IMR-90 (cell line): ENCODE data around the gene MAP3K9. TPM values are rescaled to one million over a fixed set of nuclear protein-coding genes. Genes with fewer than 3 reads are reported as not detected.

Experiments
- ATAC-seq: fragments of 200-7000 bp; cut with Tn5 transposase; 2 replicates; pipeline ENCODE4 v1.9.1; 2020; ENCODE audit warnings: low read depth, mild to moderate bottlenecking, moderate library complexity
- BruUV-seq: library from RNA; stranded (reverse); fragments of 400-500 nt; replicated peaks from 2 replicates; lab custom pipeline; 2021; lab: Mats Ljungman, UMichigan
- CTCF ChIA-PET: fragments of 300-600 bp; formaldehyde crosslinking; extraction: SDS; loops from one replicate; lab custom pipeline; 2021; ENCODE audit warnings: antibody characterized with exemption; lab: Yijun Ruan, JAX
- POLR2A ChIA-PET: fragments of 300-600 bp; sonication (Branson Sonifier 250); formaldehyde crosslinking; loops from one replicate; lab custom pipeline; 2022; ENCODE audit warnings: antibody characterized with exemption; ENCODE audit not compliant: unreplicated experiment; lab: Charles Lee
- DNase-seq: peaks from one replicate; pipeline ENCODE4 v3.0.0; 2013
- H2AFZ ChIP-seq: replicated peaks from 2 replicates; pipeline ENCODE3; 2013; ENCODE audit warnings: low read length, mild to moderate bottlenecking; ENCODE audit not compliant: poor library complexity
- H2AK5ac ChIP-seq: 2 replicates; pipeline ENCODE4 v1.6.1; 2013; ENCODE audit warnings: low read depth, low read length, inconsistent platforms
- H2AK9ac ChIP-seq: replicated peaks from 2 replicates; pipeline ENCODE3; 2013; ENCODE audit warnings: mild to moderate bottlenecking, low read depth, low read length, moderate library complexity; ENCODE audit not compliant: poor library complexity
- H2BK120ac ChIP-seq: 2 replicates; pipeline ENCODE4 v1.6.1; 2013; ENCODE audit warnings: low read depth, low read length, inconsistent platforms
- H2BK15ac ChIP-seq: 3 replicates; pipeline ENCODE4 v1.6.1; 2013; ENCODE audit warnings: low read depth, low read length, inconsistent platforms
- H2BK20ac ChIP-seq: 2 replicates; pipeline ENCODE4 v1.6.1; 2013; ENCODE audit warnings: low read depth, mild to moderate bottlenecking, inconsistent platforms, low read length, moderate library complexity
- H2BK5ac ChIP-seq: 2 replicates; pipeline ENCODE4 v1.6.1; 2013; ENCODE audit warnings: mild to moderate bottlenecking, low read depth, low read length, inconsistent platforms; ENCODE audit not compliant: poor library complexity, severe bottlenecking
- H3K14ac ChIP-seq: replicated peaks from 2 replicates; pipeline ENCODE4 v1.6.1; 2013; ENCODE audit warnings: low read depth, low read length, inconsistent platforms
- H3K18ac ChIP-seq: 2 replicates; pipeline ENCODE4 v1.6.1; 2013; ENCODE audit warnings: low read depth, low read length, control low read depth
- H3K23ac ChIP-seq: 2 replicates; pipeline ENCODE4 v1.6.1; 2013; ENCODE audit warnings: low read depth, low read length, inconsistent platforms
- H3K27ac ChIP-seq: 2 replicates; pipeline ENCODE4 v1.5.1; 2013; ENCODE audit warnings: mild to moderate bottlenecking, control low read depth, low read length; ENCODE audit not compliant: insufficient read depth
- H3K27me3 ChIP-seq: 2 replicates; pipeline ENCODE4 v1.6.1; 2013; ENCODE audit warnings: low read length; ENCODE audit not compliant: control insufficient read depth, insufficient read depth
- H3K36me3 ChIP-seq: 2 replicates; pipeline ENCODE4 v1.6.1; 2013; ENCODE audit warnings: low read length, mixed read lengths; ENCODE audit not compliant: control insufficient read depth, insufficient read depth
- H3K4ac ChIP-seq: 2 replicates; pipeline ENCODE4 v1.6.1; 2013; ENCODE audit warnings: low read depth, low read length, inconsistent platforms
- H3K4me1 ChIP-seq: 2 replicates; pipeline ENCODE4 v1.6.1; 2013; ENCODE audit warnings: low read length, mixed read lengths; ENCODE audit not compliant: control insufficient read depth, insufficient read depth
- H3K4me2 ChIP-seq: 2 replicates; pipeline ENCODE4 v1.6.1; 2013; ENCODE audit warnings: low read depth, mild to moderate bottlenecking, control low read depth, low read length, moderate library complexity
- H3K4me3 ChIP-seq: 2 replicates; pipeline ENCODE4 v1.5.1; 2013; ENCODE audit warnings: low read depth, mild to moderate bottlenecking, control low read depth, low read length, moderate library complexity; ENCODE audit not compliant: insufficient read depth
- H3K56ac ChIP-seq: 2 replicates; pipeline ENCODE4 v1.6.1; 2013; ENCODE audit warnings: low read length, inconsistent platforms; ENCODE audit not compliant: insufficient read depth; ENCODE audit errors: extremely low read depth
- H3K79me1 ChIP-seq, 2 experiments: 2 replicates each; pipeline ENCODE4 v1.6.1; 2013; ENCODE audit warnings: low read length in 2 of 2, inconsistent platforms in 1 of 2, low read depth in 1 of 2
- H3K9ac ChIP-seq: 2 replicates; pipeline ENCODE4 v1.6.1; 2013; ENCODE audit warnings: low read depth, low read length, control low read depth
- H3K9me1 ChIP-seq: 2 replicates; pipeline ENCODE4 v1.6.1; 2013; ENCODE audit warnings: low read length, inconsistent platforms; ENCODE audit not compliant: insufficient read depth
- H3K9me3 ChIP-seq: 2 replicates; pipeline ENCODE4 v1.6.1; 2013; ENCODE audit warnings: low read length; ENCODE audit not compliant: control insufficient read depth, insufficient read depth
- H4K20me1 ChIP-seq: 2 replicates; pipeline ENCODE4 v1.6.1; 2013; ENCODE audit warnings: low read length, inconsistent platforms; ENCODE audit not compliant: insufficient read depth
- H4K5ac ChIP-seq: 2 replicates; pipeline ENCODE4 v1.6.1; 2013; ENCODE audit warnings: mild to moderate bottlenecking, low read depth, low read length, control low read depth
- H4K8ac ChIP-seq, 2 experiments: 2 replicates each; pipeline ENCODE4 v1.6.1; 2013; ENCODE audit warnings: low read depth in 2 of 2, low read length in 2 of 2, control low read depth in 1 of 2, inconsistent platforms in 1 of 2
- H4K91ac ChIP-seq: 2 replicates; pipeline ENCODE4 v1.6.1; 2013; ENCODE audit warnings: low read depth, low read length, inconsistent platforms; ENCODE audit not compliant: insufficient read depth
- CTCF ChIP-seq: conservative IDR thresholded peaks from 2 replicates; pipeline ENCODE4 v1.5.1; 2012; ENCODE audit warnings: mild to moderate bottlenecking, low read depth, low read length, improper control_type of control experiment
- FOS ChIP-seq: fragments of 150-350 bp; IDR thresholded peaks from 2 replicates; pipeline ENCODE4 v1.6.1; 2016; ENCODE audit warnings: low read depth, low read length
- MAZ ChIP-seq: IDR thresholded peaks from 2 replicates; pipeline ENCODE4 v1.6.1; 2012; ENCODE audit warnings: low read depth, mild to moderate bottlenecking, low read length, improper control_type of control experiment, moderate library complexity, borderline replicate concordance
- MXI1 ChIP-seq: IDR thresholded peaks from 2 replicates; pipeline ENCODE4 v1.6.1; 2012; ENCODE audit warnings: low read depth, mild to moderate bottlenecking, low read length, moderate library complexity, borderline replicate concordance
- RCOR1 ChIP-seq: IDR thresholded peaks from 2 replicates; pipeline ENCODE4 v1.6.1; 2012; ENCODE audit warnings: mild to moderate bottlenecking, low read length, improper control_type of control experiment; ENCODE audit not compliant: insufficient replicate concordance
- RFX5 ChIP-seq: IDR thresholded peaks from 2 replicates; pipeline ENCODE4 v1.8.0; 2012; ENCODE audit warnings: low read depth, mild to moderate bottlenecking, low read length, moderate library complexity
- WGBS, 2 experiments: methylation state at CpG; one replicate each; pipeline versions ENCODE4 v1.1.5 to v1.1.7; 2013; ENCODE audit warnings: missing lambda C conversion rate in 2 of 2; ENCODE audit not compliant: insufficient read length in 1 of 2; ENCODE audit errors: extremely low coverage in 2 of 2; 5-methylcytosine and 5-hydroxymethylcytosine counted together
- dilution Hi-C: fragments of 300-500 bp; cut with HindIII; formaldehyde crosslinking; loops from one replicate; pipeline ENCODE4 v1.14.3; 2018; ENCODE audit warnings: low sequenced_read_pairs; ENCODE audit not compliant: unreplicated experiment
- in situ Hi-C: fragments of 300-500 bp; cut with MboI; formaldehyde crosslinking; loops from 3 replicates; pipeline ENCODE4 v1.14.3; 2019; ENCODE audit warnings: low sequenced_read_pairs, inconsistent platforms, mixed read lengths
- intact Hi-C: fragments of 100-400 bp; cut with micrococcal nuclease; formaldehyde crosslinking; loops from 2 replicates; pipeline ENCODE4 v1.10.0; 2022
- polyA plus RNA-seq, 3 experiments: library from polyadenylated mRNA; depleted of rRNA; stranded (reverse); fragments of >200 nt; gene quantifications; 2 replicates each; pipeline ENCODE4 v1.2.3, GENCODE V29; 2012; ENCODE audit warnings: low replicate concordance in 1 of 3
- total RNA-seq: library from RNA; depleted of rRNA; stranded (reverse); fragments of >200 nt; gene quantifications from 2 replicates; pipeline ENCODE4 v1.2.3, GENCODE V29; 2012
- TF ChIP-seq, protein P1 (sequence below): fragments of 150-350 bp; IDR thresholded peaks from 2 replicates; pipeline ENCODE4 v1.6.1; 2017; ENCODE audit warnings: mild to moderate bottlenecking, antibody characterized with exemption, low read length, low read depth

Gene MAP3K9
- total and polyA plus RNA-seq, 2 of the 4 experiments (the other 2 are of a cell fraction) = 0.17 to 0.18 TPM

GRCh38 chr14:70770490-70770889, 38.8 kb downstream of the MAP3K9 start:
- H3K4me3 ChIP-seq = no peak overlapping the region
- no peak for DNase-seq
- ChIA-PET POLR2A (no interaction called here), CTCF (no interaction called here)
- no peak overlapping the region for H2BK5ac ChIP-seq
- H2BK120ac ChIP-seq = no peak overlapping the region
- H3K4me2 ChIP-seq = no peak overlapping the region
- H3K4ac ChIP-seq = no peak overlapping the region
- no peaks in the 10 kb centered on the region for H3K36me3 ChIP-seq
- no peak overlapping the region for H3K18ac ChIP-seq
- no peak overlapping the region for H4K8ac ChIP-seq
- H2AK9ac ChIP-seq = no peak overlapping the region
- no peak overlapping the region for H4K91ac ChIP-seq
- no peak overlapping the region for H4K5ac ChIP-seq
- no peak overlapping the region for H3K27ac ChIP-seq
- intact Hi-C loops (no loop called here), in situ Hi-C loops (no loop called here), dilution Hi-C loops (no loop called here)
- H2BK15ac ChIP-seq = no peak overlapping the region
- no peak overlapping the region for H3K14ac ChIP-seq
- no peak overlapping the region for H3K9ac ChIP-seq
- no peak overlapping the region for H3K56ac ChIP-seq
- no peaks in the 10 kb centered on the region for H4K20me1 ChIP-seq
- H3K27me3 ChIP-seq = no peaks in the 10 kb centered on the region; the same call in 1 of the 2 replicates
- WGBS, 2 experiments = 44% methylated on average over 2 of the region's 7 CpGs; no CpG with 5 or more reads in 1 of the 2 experiments
- ATAC-seq = no peak
- H3K4me1 ChIP-seq = no peaks in the 10 kb centered on the region
- no TSS peak for BruUV-seq
- no peak overlapping the region for H2AK5ac ChIP-seq
- H3K9me1 ChIP-seq = no peaks in the 10 kb centered on the region
- no peak overlapping the region for H3K23ac ChIP-seq
- no peaks in the 10 kb centered on the region for H3K9me3 ChIP-seq
- H2AFZ ChIP-seq = no peak overlapping the region
- TF ChIP-seq, protein P1, sequence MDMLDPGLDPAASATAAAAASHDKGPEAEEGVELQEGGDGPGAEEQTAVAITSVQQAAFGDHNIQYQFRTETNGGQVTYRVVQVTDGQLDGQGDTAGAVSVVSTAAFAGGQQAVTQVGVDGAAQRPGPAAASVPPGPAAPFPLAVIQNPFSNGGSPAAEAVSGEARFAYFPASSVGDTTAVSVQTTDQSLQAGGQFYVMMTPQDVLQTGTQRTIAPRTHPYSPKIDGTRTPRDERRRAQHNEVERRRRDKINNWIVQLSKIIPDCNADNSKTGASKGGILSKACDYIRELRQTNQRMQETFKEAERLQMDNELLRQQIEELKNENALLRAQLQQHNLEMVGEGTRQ = no peak
- TF ChIP-seq MXI1 = no peak
- no peak for TF ChIP-seq FOS
- TF ChIP-seq CTCF = no peak
- no peak for TF ChIP-seq MAZ
- no peak for TF ChIP-seq RCOR1
- no peak for TF ChIP-seq RFX5
- H3K79me1 ChIP-seq = no peaks in the 10 kb centered on the region
- H2BK20ac ChIP-seq = no peak overlapping the region
